Ishikawa (cell line): ENCODE measurements around the gene CLEC1B.

ENCODE experiments used
- CEBPB ChIP-seq: IDR thresholded peaks from 2 replicates; pipeline ENCODE4 v1.6.1; 2012
- CREB1 ChIP-seq: IDR thresholded peaks from 2 replicates; pipeline ENCODE4 v1.6.1; 2012; ENCODE audit warnings: low read depth
- EGR1 ChIP-seq: IDR thresholded peaks from 2 replicates; pipeline ENCODE4 v1.6.1; 2012
- EP300 ChIP-seq: IDR thresholded peaks from 2 replicates; pipeline ENCODE4 v1.6.1; 2012; ENCODE audit warnings: borderline replicate concordance
- RAD21 ChIP-seq: IDR thresholded peaks from 2 replicates; pipeline ENCODE4 v1.6.1; 2012; ENCODE audit warnings: low read depth
- TAF1 ChIP-seq: IDR thresholded peaks from 2 replicates; pipeline ENCODE4 v1.6.1; 2012; ENCODE audit warnings: low read depth, mild to moderate bottlenecking
- YY1 ChIP-seq: IDR thresholded peaks from 2 replicates; pipeline ENCODE4 v1.6.1; 2012; ENCODE audit warnings: low read depth
- ZBTB7A ChIP-seq: IDR thresholded peaks from 2 replicates; pipeline ENCODE4 v1.6.1; 2012; ENCODE audit warnings: low read depth
- TF ChIP-seq, protein P1 (sequence below): IDR thresholded peaks from 2 replicates; pipeline ENCODE4 v1.6.1; 2012
- TF ChIP-seq, protein P2 (sequence below): IDR thresholded peaks from 2 replicates; pipeline ENCODE4 v1.6.1; 2012

- no peak for TF ChIP-seq CEBPB
- TF ChIP-seq, protein P1, sequence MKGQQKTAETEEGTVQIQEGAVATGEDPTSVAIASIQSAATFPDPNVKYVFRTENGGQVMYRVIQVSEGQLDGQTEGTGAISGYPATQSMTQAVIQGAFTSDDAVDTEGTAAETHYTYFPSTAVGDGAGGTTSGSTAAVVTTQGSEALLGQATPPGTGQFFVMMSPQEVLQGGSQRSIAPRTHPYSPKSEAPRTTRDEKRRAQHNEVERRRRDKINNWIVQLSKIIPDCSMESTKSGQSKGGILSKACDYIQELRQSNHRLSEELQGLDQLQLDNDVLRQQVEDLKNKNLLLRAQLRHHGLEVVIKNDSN: no peak
- no peak for TF ChIP-seq ZBTB7A
- TF ChIP-seq, protein P2, sequence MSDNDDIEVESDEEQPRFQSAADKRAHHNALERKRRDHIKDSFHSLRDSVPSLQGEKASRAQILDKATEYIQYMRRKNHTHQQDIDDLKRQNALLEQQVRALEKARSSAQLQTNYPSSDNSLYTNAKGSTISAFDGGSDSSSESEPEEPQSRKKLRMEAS: no peak
- no peak for TF ChIP-seq YY1
- no peak for TF ChIP-seq EGR1
- TF ChIP-seq RAD21: no peak
- TF ChIP-seq EP300: no peak
- no peak for TF ChIP-seq CREB1
- TF ChIP-seq TAF1: no peak
Observed at GRCh38 chr12:10016881-10017280, 18.0 kb upstream of the CLEC1B start.
